SK-N-SH treated with all-trans-retinoic acid at 6 μM for 48 hours (cell line): ENCODE data around the gene LPIN1.

Source experiments
- ATAC-seq: fragments of 200-7000 bp; cut with Tn5 transposase; 3 replicates; pipeline ENCODE4 v1.9.1; 2020; ENCODE audit warnings: mild to moderate bottlenecking, moderate library complexity
- BACH2 ChIP-seq: fragments of 250-450 bp; sonication (Bioruptor Pico); IDR thresholded peaks from 2 replicates; pipeline ENCODE4 v1.9.0; 2021; ENCODE audit warnings: mild to moderate bottlenecking, borderline replicate concordance
- CREB5 ChIP-seq: fragments of 250-450 bp; sonication (Bioruptor Pico); IDR thresholded peaks from 2 replicates; pipeline ENCODE4 v1.5.1; 2020; ENCODE audit warnings: low read depth, mild to moderate bottlenecking, moderate library complexity
- CSDC2 ChIP-seq: fragments of 250-450 bp; sonication (Bioruptor Pico); IDR thresholded peaks from 2 replicates; pipeline ENCODE4 v1.5.0; 2020; ENCODE audit warnings: mild to moderate bottlenecking, moderate library complexity
- CSRNP3 ChIP-seq: fragments of 250-450 bp; sonication (Bioruptor Pico); IDR thresholded peaks from 2 replicates; pipeline ENCODE4 v1.5.1; 2021; ENCODE audit warnings: mild to moderate bottlenecking, moderate library complexity
- GLIS3 ChIP-seq: fragments of 250-450 bp; sonication (Bioruptor Pico); IDR thresholded peaks from 2 replicates; pipeline ENCODE4 v1.5.0; 2020; ENCODE audit warnings: mild to moderate bottlenecking, moderate library complexity
- ISL1 ChIP-seq: fragments of 250-450 bp; sonication (Bioruptor Pico); IDR thresholded peaks from 2 replicates; pipeline ENCODE4 v2.1.2; 2022; ENCODE audit warnings: mild to moderate bottlenecking, moderate library complexity
- PATZ1 ChIP-seq: fragments of 250-450 bp; sonication (Bioruptor Pico); IDR thresholded peaks from 2 replicates; pipeline ENCODE4 v1.8.0; 2020; ENCODE audit warnings: mild to moderate bottlenecking, moderate library complexity, borderline replicate concordance
- POU6F1 ChIP-seq: fragments of 250-450 bp; sonication (Bioruptor Pico); IDR thresholded peaks from 2 replicates; pipeline ENCODE4 v1.8.0; 2021; ENCODE audit warnings: low read depth, mild to moderate bottlenecking, moderate library complexity, borderline replicate concordance
- RARB ChIP-seq: fragments of 250-450 bp; sonication (Bioruptor Pico); IDR thresholded peaks from 2 replicates; pipeline ENCODE4 v1.8.0; 2021; ENCODE audit warnings: mild to moderate bottlenecking, moderate library complexity
- SNAI2 ChIP-seq: fragments of 250-450 bp; sonication (Bioruptor Pico); IDR thresholded peaks from 2 replicates; pipeline ENCODE4 v1.5.0; 2020; ENCODE audit warnings: mild to moderate bottlenecking, moderate library complexity
- TOX ChIP-seq: fragments of 250-450 bp; sonication (Bioruptor Pico); IDR thresholded peaks from 2 replicates; pipeline ENCODE4 v1.8.0; 2021; ENCODE audit warnings: mild to moderate bottlenecking, moderate library complexity, borderline replicate concordance
- ZC3H10 ChIP-seq: fragments of 250-450 bp; sonication (Bioruptor Pico); IDR thresholded peaks from 2 replicates; pipeline ENCODE4 v1.5.1; 2021; ENCODE audit warnings: mild to moderate bottlenecking, moderate library complexity
- ZFP3 ChIP-seq: fragments of 250-450 bp; sonication (Bioruptor Pico); IDR thresholded peaks from 2 replicates; pipeline ENCODE4 v1.5.0; 2020; ENCODE audit warnings: mild to moderate bottlenecking, moderate library complexity
- ZFP30 ChIP-seq: fragments of 450-650 bp; formaldehyde crosslinking; IDR thresholded peaks from 2 replicates; pipeline ENCODE4 v1.5.0; 2022; ENCODE audit warnings: mild to moderate bottlenecking, moderate library complexity
- ZNF70 ChIP-seq: fragments of 450-650 bp; formaldehyde crosslinking; IDR thresholded peaks from 2 replicates; pipeline ENCODE4 v1.5.0; 2020; ENCODE audit warnings: mild to moderate bottlenecking, moderate library complexity
- ZNF8 ChIP-seq: fragments of 450-650 bp; formaldehyde crosslinking; IDR thresholded peaks from 2 replicates; pipeline ENCODE4 v1.5.0; 2020; ENCODE audit warnings: mild to moderate bottlenecking, moderate library complexity

Gene LPIN1

DNA sequence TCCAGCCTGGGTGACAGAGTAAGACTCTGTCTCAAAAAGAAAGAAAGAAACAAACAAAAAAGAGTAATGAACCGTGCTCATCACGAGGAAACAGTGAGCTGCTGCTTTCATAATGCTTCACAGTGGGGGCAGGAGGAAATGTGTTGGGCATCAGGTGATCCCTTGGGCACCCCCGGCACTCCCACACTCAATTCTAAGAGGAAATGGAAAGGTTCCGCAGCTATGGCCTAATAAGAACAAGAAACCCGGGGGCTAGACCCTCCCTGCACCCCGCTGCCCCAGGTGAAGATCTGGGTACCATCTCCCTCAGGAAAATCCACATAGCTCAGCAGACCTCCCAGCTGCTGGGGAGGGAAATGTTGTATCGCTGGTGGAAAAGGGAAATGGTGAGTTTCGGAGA lies 118.9 kb downstream of the LPIN1 start (continued):
- TF ChIP-seq BACH2 (CRISPR knock-in tag) (no peak), CSDC2 (CRISPR knock-in tag) (no peak), ZFP30 (CRISPR knock-in tag) (no peak)

- ATAC-seq, result no peak
- TF ChIP-seq PATZ1 (no peak), ZNF8 (no peak), CREB5 (CRISPR knock-in tag) (no peak), BACH2 (CRISPR knock-in tag) (no peak), ZNF70 (CRISPR knock-in tag) (no peak), POU6F1 (CRISPR knock-in tag) (no peak), RARB (CRISPR knock-in tag) (no peak), GLIS3 (no peak), ZFP30 (CRISPR knock-in tag) (no peak), SNAI2 (CRISPR knock-in tag) (no peak)
Observed at GRCh38 chr2:11865805-11866204, 119.4 kb downstream of the LPIN1 start.

- no peak for TF ChIP-seq PATZ1
- TF ChIP-seq BACH2 (CRISPR knock-in tag), result no peak
- TF ChIP-seq SNAI2 (CRISPR knock-in tag), result no peak
- no peak for TF ChIP-seq ZFP3 (CRISPR knock-in tag)
- TF ChIP-seq GLIS3, result no peak
- TF ChIP-seq ZNF70 (CRISPR knock-in tag), result no peak
- TF ChIP-seq ISL1 (CRISPR knock-in tag), result no peak
- TF ChIP-seq ZC3H10 (CRISPR knock-in tag), result no peak
- TF ChIP-seq TOX (CRISPR knock-in tag), result no peak
- TF ChIP-seq ZFP30 (CRISPR knock-in tag), result no peak
- TF ChIP-seq POU6F1 (CRISPR knock-in tag), result no peak
- no peak for TF ChIP-seq CSRNP3 (CRISPR knock-in tag)
- TF ChIP-seq CREB5 (CRISPR knock-in tag), result no peak
- TF ChIP-seq RARB (CRISPR knock-in tag), result no peak
- TF ChIP-seq, all 23 proteins: peak for 0
- ATAC-seq, result no peak
Observed at GRCh38 chr2:11866358-11867335, 120.2 kb downstream of the LPIN1 start.
